Stimulated activated CD4-positive, alpha-beta T cell treated with anti-CD3 and anti-CD28 coated beads, Interleukin-15, amount 100 ng/mL, for 1 hour (primary cell): ENCODE results near the gene NTF3.

ENCODE experiments used
- DNase-seq, 2 donors: peaks; one replicate each; pipeline ENCODE4 v3.0.0-alpha.2; 2020; ENCODE audit warnings: low read depth in 1 of 2, low spot score in 1 of 2

Gene NTF3

DNA sequence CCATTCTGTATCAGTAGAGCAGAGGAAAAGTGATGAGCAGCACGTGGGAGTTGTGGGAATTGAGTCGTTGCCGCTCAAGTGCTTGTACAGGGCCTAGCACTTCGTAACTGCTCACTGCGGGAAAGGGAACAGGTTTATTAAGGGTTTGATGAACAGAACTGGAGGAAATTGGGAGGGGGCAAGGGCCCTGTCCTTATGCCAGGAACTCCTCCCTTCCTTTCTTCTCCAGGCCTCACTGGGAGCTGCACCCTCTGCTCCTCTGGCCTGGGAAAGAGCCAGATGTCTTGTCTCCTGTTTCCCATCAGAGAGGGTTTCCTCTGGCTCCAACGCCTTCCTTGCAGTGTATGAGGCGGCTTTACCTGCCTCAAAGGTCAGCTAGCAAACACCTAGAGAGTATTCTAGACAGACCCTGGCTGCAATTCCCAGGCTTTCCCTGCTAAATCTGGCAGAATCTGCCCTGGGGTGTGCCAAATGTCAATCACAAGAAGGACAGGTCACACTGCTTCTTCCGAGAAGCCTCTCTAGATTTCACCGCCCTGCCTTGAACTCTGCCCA lies 78.4 kb downstream of the NTF3 start:
- no peak for DNase-seq

- DNase-seq: no peak
These were observed 79.3 kb downstream of the NTF3 start for GRCh38 chr12:5511256-5511643.

GRCh38 chr12:5511644-5512600 lies 80.0 kb downstream of the NTF3 start:
- DNase-seq: no peak

GRCh38 chr12:5512601-5512970 lies 80.7 kb downstream of the NTF3 start:
- no peak for DNase-seq

DNA sequence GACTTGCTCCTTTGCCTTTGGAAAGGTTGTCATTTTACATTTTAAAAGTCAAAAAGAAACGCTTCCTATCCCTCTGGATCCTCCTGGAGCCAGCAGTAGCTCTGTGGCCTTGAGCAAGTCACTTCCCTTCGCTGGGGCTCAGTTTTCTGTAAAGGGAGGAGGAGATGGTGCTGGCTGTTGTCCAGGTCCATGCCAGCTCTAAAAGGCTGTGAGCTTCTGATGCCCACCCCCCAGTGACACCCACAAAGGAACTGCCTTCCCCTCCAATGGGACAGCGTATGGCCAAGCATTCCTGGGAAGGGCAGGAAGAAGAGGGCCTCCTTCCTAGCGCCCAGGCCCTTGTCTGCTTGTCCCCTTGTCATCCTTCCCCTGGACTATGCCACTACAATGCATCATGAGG lies 81.5 kb downstream of the NTF3 start:
- no peak for DNase-seq

DNA sequence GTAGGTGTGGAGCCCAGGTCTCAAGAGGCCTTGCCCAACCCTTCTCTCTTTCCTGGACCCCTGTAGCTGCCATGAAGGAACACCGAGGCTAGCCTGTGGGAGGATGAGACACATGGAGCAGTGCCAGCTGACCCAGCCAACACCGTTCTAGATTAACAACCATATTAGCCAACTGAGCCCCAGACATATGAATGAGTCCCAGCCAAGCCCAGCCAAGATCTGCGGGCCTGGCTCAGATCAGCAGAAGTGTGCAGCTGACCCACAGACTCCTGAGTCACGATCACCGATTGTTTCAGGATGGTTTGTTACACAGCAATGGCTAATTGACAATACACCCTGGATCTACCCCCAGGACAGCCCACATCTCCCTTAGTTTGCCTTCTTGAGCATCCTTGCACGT lies 82.1 kb downstream of the NTF3 start:
- no peak for DNase-seq

GRCh38 chr12:5514545-5514944 lies 82.6 kb downstream of the NTF3 start:
- no peak for DNase-seq

- DNase-seq: no peak
These were observed 83.5 kb downstream of the NTF3 start for GRCh38 chr12:5515458-5515857.

- no peak for DNase-seq
These were observed 84.7 kb downstream of the NTF3 start for GRCh38 chr12:5516371-5517241.

DNA sequence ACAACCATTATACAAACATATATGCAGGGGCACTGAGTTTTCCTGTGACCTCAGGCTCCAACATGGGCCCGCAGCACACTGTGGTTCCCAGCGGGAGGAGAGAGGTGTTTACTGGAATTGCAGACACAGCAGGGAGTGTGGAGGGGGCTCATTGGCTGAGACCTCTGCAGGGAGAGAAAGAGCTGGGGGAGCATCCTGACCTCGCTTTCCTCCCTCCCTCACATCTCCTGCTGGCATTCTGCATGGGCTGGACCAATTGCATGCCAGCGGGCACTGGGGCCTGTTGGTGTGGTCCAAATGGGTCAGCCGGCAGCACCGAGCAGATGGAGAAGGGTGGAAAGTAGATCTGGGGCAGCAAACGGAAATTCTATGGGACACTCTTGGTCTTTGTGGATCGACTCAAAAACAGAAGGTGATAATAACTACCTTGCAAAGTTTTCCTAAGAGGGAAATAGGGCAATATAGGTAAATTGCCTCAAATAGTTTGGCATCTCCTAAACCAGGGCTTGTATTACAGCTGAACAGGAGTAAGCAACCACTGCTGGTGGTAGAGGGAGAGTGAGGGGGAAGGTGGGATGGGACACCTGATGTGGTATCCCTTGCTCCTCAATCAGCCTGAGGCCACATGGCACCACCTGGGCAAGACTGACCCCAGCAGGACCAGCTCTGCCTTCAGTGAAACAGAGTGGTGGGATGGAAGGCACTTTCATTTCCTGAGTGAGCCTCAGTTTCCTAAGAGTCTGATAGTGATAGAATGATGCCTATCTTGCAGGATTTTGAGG lies 86.9 kb downstream of the NTF3 start:
- no peak for DNase-seq

DNA sequence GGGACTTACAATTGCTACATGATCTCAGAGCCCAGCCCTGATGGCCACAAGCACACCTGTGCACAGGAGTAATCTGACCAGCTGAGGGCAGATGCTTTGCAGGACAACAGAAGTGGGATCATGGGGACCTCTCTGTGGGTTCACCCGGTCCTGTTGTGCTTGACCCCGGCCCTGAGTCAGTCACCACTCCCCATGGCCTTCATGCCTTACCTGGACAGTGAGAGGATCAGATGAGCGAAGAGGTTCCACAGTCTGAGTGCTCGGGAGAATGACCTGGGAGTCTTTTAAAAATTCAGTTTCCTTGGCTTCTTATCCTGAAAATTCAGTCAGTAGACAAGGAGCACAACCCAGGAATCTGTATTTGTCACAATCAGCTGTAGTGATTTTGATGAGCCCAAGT lies 88.1 kb downstream of the NTF3 start:
- DNase-seq: no peak

DNA sequence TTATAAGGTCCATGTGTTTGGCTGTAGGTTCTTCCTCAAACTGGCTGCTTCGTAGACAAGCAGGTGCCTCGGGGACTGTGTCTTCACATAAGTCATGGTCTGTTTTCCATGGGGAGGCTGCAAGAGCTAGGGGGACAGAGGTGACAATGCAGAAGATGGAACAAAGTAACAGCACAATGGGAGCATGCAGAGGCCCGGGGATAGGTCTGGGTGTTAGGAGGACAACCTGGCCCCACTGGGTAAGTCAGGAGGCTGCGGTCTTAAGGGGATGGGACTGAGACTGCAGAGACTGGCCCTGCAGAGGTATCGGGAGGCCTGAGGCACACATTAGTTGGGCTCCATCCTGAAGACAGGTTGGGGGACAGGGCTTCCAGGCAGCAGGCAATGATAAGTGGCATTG lies 88.9 kb downstream of the NTF3 start:
- no peak for DNase-seq

GRCh38 chr12:5521456-5522325 lies 89.8 kb downstream of the NTF3 start:
- DNase-seq: no peak

DNA sequence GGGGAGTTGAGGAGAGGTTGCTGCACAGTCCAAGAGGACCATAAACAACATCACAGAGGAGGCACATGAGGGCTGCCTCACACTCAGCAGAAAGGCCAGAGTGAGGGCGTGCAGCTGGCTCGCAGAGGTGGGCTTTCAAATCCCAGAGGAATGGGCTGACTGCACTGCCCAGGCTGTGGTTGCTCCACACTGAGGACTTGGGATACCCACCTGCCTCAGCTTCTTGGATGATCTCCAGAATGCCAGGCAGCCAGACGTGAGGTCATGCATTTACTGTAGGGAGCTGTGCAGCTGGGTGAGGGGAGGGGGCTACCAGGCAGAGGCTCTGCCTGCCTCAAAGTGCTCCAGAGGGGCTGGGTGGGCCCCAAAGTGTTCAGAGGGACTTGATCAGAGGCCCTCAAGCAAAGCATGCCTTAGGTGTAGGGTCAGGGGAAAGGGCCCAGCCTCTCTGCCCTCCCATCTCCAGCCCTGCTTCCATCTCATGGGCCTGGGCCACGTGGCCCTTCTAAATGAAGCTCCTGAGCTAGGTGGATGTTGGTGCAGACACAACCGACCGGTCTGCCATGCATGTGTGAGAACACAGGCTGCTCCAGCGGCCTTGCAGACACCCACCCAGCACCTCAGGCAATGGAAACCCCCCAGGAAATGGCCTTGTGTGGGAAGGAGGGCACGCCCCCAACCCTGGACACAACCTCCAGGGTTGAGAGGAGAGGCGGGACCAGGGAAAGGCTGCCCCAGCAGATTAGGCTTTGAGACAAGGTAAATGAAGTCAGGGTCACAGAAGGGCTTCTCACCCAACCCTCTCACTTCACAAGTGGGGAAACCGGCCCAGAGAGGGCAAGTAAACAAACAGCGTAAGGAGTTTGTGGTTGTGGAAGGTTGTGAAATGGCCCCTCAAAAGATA lies 90.8 kb downstream of the NTF3 start:
- DNase-seq: no peak

DNA sequence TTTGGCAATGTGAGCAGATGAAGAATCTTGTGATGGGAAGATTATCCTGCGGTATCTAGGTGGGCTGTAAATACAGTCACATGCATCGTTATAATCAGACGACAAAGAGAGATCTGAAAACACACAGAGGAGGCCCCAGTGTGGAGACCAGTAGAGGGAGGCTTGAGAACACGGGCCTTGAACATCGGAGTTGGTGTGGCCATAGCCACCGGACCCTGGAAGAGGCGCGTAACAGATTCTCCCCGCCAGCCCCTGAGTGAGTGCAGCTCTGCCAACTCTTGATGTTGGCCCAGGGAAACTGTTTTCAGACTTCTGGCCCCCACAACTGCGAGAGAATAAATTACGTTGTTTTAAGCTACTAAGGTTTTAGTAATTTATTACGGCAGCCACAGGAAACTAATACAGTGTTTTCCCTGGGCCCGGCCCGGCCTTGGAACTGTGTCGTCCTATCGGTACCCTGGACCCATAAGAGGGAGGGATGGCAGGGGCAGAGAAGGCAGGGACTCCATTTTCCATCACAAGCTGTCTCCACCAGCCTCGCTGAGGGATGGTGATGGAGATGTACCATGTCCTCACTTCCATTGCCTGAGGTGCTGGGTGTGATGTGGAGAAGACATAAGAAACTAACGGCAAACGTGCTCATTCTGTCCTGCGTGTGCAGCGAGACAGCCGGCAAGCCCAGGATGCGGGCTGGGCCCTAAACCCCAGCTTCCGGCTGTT lies 91.6 kb downstream of the NTF3 start:
- DNase-seq: no peak

DNA sequence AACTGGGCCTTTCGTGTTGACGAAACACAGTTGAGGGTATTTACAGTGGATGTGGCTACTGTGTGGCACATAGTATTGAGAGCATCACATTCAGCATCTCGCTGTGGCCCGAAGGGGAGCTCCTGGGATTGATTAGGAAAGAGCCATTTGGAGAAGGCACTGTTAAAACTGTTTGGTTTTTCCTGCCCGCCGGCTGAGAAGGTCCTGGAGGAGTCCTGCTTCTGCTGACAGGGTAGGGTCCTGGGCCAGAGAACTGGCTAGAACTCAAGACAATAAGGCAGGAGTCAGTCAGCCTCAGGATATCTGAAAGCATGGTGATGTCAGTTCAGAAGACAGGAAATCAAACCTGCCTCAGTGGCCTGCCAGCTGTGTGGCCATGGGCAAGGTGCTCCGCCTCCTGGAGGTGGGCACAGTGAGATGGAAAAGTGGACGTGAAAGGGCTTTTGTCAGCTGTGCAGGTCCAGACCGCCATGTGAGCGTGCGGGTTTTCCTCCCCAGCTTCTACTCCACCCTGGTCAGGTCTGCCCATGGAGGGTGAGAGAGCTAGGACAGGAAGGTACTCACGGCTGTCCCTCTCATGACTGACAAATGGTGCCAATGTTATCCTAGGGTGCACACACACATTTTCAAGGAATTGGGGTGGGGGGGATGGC lies 92.3 kb downstream of the NTF3 start:
- no peak for DNase-seq

- no peak for DNase-seq
These were observed 93.0 kb downstream of the NTF3 start for GRCh38 chr12:5524769-5525436.
